DND-41 (cell line): ENCODE data around the gene CCL7.

Experiments used
- ATAC-seq: fragments of 200-7000 bp; cut with Tn5 transposase; 3 replicates; pipeline ENCODE4 v1.9.1; 2021; ENCODE audit warnings: low read depth; ENCODE audit not compliant: insufficient read depth
- DNase-seq: peaks from one replicate; pipeline ENCODE4 v3.0.0-alpha.2; 2020
- H2AFZ ChIP-seq: 2 replicates; pipeline ENCODE4 v1.6.0; 2012; ENCODE audit warnings: low read depth, low read length
- H3K27ac ChIP-seq: 2 replicates; pipeline ENCODE4 v1.5.1; 2012; ENCODE audit warnings: low read length, inconsistent platforms
- H3K27me3 ChIP-seq: fragments of 200-600 bp; sonication (generic); 2 replicates; pipeline ENCODE4 v1.6.0; 2012; ENCODE audit warnings: low read length, mild to moderate bottlenecking, inconsistent platforms; ENCODE audit not compliant: insufficient read depth, poor library complexity
- H3K36me3 ChIP-seq: 2 replicates; pipeline ENCODE4 v1.5.1; 2012; ENCODE audit warnings: low read length, inconsistent platforms; ENCODE audit not compliant: insufficient read depth
- H3K4me1 ChIP-seq: 2 replicates; pipeline ENCODE4 v1.5.1; 2012; ENCODE audit warnings: mild to moderate bottlenecking, low read length; ENCODE audit not compliant: insufficient read depth
- H3K4me2 ChIP-seq: 2 replicates; pipeline ENCODE4 v1.6.0; 2012; ENCODE audit warnings: mild to moderate bottlenecking, moderate library complexity, low read length, inconsistent platforms; ENCODE audit not compliant: insufficient read depth
- H3K4me3 ChIP-seq, 2 experiments: fragments of 200-600 bp in 1 of 2; shearing (Covaris generic) in 1 of 2; 2 replicates each; pipeline ENCODE4 v1.5.1; 2012 to 2016; ENCODE audit warnings: inconsistent platforms in 2 of 2, low read length in 2 of 2, mild to moderate bottlenecking in 2 of 2, low read depth in 1 of 2, moderate library complexity in 1 of 2
- H3K79me2 ChIP-seq: 2 replicates; pipeline ENCODE4 v1.6.0; 2012; ENCODE audit warnings: low read length, inconsistent platforms; ENCODE audit not compliant: insufficient read depth
- H3K9ac ChIP-seq: 2 replicates; pipeline ENCODE4 v1.6.0; 2012; ENCODE audit warnings: low read depth, mild to moderate bottlenecking, inconsistent platforms, low read length, moderate library complexity
- H3K9me3 ChIP-seq: 2 replicates; pipeline ENCODE4 v1.5.1; 2012; ENCODE audit warnings: low read length, moderate library complexity, mild to moderate bottlenecking, inconsistent platforms; ENCODE audit not compliant: insufficient read depth, severe bottlenecking
- H4K20me1 ChIP-seq: 2 replicates; pipeline ENCODE4 v1.6.0; 2012; ENCODE audit warnings: low read length; ENCODE audit not compliant: insufficient read depth
- CTCF ChIP-seq: IDR thresholded peaks from 2 replicates; pipeline ENCODE4 v1.5.1; 2012; ENCODE audit warnings: borderline replicate concordance, low read length, moderate library complexity, mild to moderate bottlenecking; ENCODE audit not compliant: poor library complexity, severe bottlenecking; ENCODE audit errors: extremely low read depth
- EZH2 ChIP-seq: IDR thresholded peaks from 3 replicates; pipeline ENCODE4 v1.6.1; 2012; ENCODE audit warnings: borderline replicate concordance, low read depth, mild to moderate bottlenecking, moderate library complexity, low read length, inconsistent platforms; ENCODE audit not compliant: severe bottlenecking

The CCL7 gene

GRCh38 chr17:34306466-34306865 is 36.4 kb downstream of the CCL7 start:
- H3K9ac ChIP-seq = no peak overlapping the region
- peaks cover 5% of the 10 kb centered on the region for H3K27me3 ChIP-seq
- H4K20me1 ChIP-seq = no peaks in the 10 kb centered on the region
- no peak overlapping the region for H3K4me3 ChIP-seq
- H3K9me3 ChIP-seq = no peaks in the 10 kb centered on the region
- no peaks in the 10 kb centered on the region for H3K36me3 ChIP-seq
- DNase-seq = no peak
- no peaks in the 10 kb centered on the region for H3K4me1 ChIP-seq
- TF ChIP-seq CTCF (no peak), EZH2 (no peak)
- no peak overlapping the region for H2AFZ ChIP-seq
- no peak for ATAC-seq
- no peaks in the 10 kb centered on the region for H3K79me2 ChIP-seq
- H3K4me2 ChIP-seq = no peak overlapping the region
- no peak overlapping the region for H3K27ac ChIP-seq

- DNase-seq = no peak
- Histone ChIP-seq H2AFZ (no peak overlapping the region), H3K9ac (no peak overlapping the region), H4K20me1 (no peaks in the 10 kb centered on the region), H3K27me3 (peaks cover 5% of the 10 kb centered on the region), H3K79me2 (no peaks in the 10 kb centered on the region), H3K36me3 (no peaks in the 10 kb centered on the region), H3K9me3 (no peaks in the 10 kb centered on the region), H3K4me3 (no peak overlapping the region), H3K27ac (no peak overlapping the region), H3K4me1 (no peaks in the 10 kb centered on the region), H3K4me2 (no peak overlapping the region)
- no peak for ATAC-seq
- TF ChIP-seq EZH2 = no peak
Observed at GRCh38 chr17:34307110-34307509, 37.1 kb downstream of the CCL7 start.

- H4K20me1 ChIP-seq = no peaks in the 10 kb centered on the region
- TF ChIP-seq CTCF (no peak), EZH2 (no peak)
- no peak overlapping the region for H3K4me2 ChIP-seq
- ATAC-seq = no peak
- no peak overlapping the region for H2AFZ ChIP-seq
- no peaks in the 10 kb centered on the region for H3K9me3 ChIP-seq
- no peak overlapping the region for H3K27ac ChIP-seq
- no peaks in the 10 kb centered on the region for H3K4me1 ChIP-seq
- no peaks in the 10 kb centered on the region for H3K79me2 ChIP-seq
- no peak for DNase-seq
- H3K4me3 ChIP-seq = no peak overlapping the region
- no peak overlapping the region for H3K9ac ChIP-seq
- H3K36me3 ChIP-seq = no peaks in the 10 kb centered on the region
- peaks cover 5% of the 10 kb centered on the region for H3K27me3 ChIP-seq
Observed at GRCh38 chr17:34308371-34308770, 38.4 kb downstream of the CCL7 start.

GRCh38 chr17:34311291-34311690 is 41.3 kb downstream of the CCL7 start:
- H2AFZ ChIP-seq = no peak overlapping the region
- H3K4me2 ChIP-seq = no peak overlapping the region
- H3K4me1 ChIP-seq = no peaks in the 10 kb centered on the region
- H3K27ac ChIP-seq = no peak overlapping the region
- TF ChIP-seq EZH2 = no peak
- no peak for TF ChIP-seq CTCF
- no peaks in the 10 kb centered on the region for H4K20me1 ChIP-seq
- DNase-seq (no peak), ATAC-seq (no peak)
- no peaks in the 10 kb centered on the region for H3K79me2 ChIP-seq
- H3K27me3 ChIP-seq = peaks cover 13% of the 10 kb centered on the region
- no peaks in the 10 kb centered on the region for H3K9me3 ChIP-seq
- no peaks in the 10 kb centered on the region for H3K36me3 ChIP-seq
- no peak overlapping the region for H3K4me3 ChIP-seq
- H3K9ac ChIP-seq = no peak overlapping the region
